ENCODE results near the gene JMJD1C.
A peak's percentile ranks its signal among the peaks of the same experiment; 100 is the strongest.
"Not testable (repeated sequence)": the region's sequence is repeated elsewhere in the genome, so short reads cannot be mapped to it uniquely, and the experiment has no call there.

The JMJD1C gene

DNA sequence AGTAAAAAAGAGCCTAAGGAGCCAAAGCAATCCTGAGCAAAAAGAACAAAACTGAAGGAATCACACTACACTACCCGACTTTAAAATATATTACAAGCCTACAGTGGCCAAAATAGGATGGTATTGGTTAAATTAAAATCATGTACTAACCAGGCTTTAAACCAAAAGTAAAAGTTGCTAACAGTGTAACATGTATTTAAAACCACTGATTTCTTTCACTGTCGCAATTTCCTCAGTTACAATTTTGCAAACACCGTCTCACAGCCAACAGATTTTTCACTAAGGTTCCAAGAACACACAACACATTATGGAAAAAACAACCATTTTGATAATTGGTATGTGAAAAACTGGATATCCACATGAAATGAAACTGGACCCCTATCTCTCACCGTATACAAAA, 74.0 kb downstream of the JMJD1C start:
- DNase-seq, result no peak

DNA sequence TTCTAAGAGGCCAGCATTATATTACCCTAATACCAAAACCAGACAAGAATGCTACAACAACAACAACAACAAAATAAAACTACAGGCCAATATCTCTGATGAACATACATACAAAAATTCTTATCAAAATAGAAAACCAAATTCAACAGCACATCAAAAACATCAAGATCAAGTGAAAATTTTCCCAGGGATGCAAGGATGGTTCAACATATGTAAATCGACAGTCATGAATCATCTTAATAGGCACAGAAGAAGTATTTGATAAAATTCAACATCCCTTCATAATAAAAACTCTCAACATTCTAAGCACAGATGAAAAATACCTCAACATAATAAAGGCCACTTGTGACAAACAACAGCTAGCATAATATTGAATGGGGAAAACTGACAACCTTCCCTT, 75.3 kb downstream of the JMJD1C start:
- no peak for DNase-seq

DNA sequence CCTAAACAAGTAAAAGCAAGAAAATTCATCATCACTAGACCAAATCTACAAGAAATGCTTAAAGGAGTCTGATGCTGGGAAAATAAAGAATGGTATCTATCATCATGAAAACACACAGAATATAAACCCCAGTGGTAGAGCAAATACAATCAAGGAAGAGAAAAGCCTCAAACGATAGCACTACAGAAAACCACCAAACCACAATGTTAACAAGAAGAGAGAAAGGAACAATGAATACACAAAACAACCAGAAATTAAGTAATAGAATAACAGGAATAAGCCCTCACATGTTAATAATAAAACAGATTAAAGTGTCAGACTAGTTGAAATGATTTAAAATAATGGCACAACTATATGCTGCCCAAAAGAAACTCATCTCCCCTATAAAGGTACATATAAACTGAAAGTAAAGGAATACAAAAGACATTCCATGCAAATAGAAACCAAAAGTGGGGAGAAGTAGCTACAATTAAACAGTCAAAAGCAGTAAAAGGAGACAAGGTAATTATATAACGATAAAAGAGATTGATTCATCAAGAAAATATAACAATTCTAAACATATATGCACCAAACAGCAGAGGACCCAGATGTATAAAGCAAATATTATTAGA, 77.3 kb downstream of the JMJD1C start:
- peak; percentile 27 for DNase-seq

DNA sequence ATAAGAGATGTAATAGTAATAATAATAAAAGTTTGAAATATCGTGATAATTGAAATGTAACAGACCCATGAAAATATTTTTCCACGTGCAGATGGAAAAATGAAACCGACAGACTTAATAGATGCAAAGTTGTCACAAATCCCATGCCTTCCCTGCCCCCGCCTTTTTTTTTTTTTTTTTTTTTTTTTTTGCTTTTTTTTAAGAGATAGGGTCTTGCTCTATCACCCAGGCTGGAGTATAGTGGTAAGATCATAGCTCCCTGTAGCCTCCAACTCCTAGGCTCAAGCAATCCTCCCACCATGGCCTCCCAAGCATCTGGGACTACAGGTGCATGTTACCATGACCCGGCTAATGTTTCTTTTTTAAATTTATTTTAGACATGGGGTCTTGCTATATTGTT, 80.5 kb downstream of the JMJD1C start:
- no peak for DNase-seq

DNA sequence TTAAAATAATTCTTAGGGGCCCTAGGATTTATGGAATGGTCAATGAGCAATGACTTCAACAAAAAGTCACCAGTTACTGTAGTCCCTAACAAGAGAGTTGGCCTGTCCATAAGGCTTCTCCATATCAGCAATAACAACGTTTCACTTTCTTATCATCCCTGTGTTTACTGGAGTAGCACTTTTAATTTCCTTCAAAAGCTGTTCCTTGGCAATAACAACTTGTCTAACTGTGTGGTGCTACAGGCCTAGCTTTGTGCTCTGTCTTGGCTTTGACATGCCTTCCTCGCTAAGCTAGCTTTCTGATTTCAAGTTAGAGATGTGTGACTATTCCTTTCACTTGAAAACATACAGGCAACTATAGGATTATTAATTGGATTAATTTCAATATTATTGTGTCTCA, 81.1 kb downstream of the JMJD1C start:
- DNase-seq, result no peak

DNA sequence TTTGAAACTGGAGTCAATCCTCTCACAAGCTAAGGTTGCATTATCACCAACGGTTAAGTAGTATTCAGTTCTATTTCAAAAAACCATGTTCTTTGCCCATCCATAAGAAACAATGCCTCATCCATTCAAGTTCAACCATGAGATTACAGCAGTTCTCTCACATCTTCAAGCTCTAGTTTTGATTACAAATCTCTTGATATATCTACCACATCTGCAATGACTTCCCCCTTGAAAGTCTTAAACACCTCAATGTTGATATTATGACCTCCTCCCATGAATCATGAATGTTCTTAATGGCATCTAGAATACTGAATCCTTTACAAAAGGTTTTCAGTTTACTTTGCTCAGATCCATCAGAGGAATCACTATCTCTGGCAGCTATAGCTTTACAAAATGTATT, 81.8 kb downstream of the JMJD1C start:
- no peak for DNase-seq

DNA sequence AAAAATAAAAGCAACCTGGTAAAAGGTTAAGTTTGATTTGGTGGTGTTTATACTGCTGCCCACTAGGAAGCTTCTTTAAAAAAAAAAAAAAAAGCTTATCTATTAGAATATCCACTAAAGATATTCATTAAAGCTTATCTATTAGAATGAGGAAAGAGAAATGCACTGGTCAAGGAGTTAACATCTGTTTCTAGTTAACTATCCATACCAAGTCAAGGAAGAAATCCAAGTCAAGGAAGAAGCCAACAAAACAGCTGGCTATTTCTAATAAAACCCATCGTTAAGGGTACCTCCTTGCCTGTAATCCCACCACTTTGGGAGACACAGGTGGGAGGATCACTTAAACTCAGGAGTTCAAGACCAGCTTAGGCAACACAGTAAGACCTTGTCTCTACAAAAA, 82.6 kb downstream of the JMJD1C start:
- DNase-seq, result no peak

DNA sequence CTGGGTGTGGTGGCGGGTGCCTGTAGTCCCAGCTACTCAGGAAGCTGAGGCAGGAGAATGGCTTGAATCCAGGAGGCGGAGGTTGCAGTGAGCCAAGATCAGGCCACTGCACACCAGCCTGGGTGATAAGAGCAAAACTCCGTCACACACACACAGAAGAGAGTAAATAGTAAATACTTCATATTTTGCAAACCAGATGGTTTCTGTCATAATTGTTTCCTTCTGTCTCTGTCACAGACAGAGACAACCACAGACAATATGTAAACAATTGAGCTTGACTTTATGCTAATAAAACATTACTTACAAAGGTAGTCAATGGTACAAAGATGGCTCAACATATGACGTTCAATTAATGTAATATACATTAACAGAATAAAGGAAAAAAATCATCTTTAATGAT, 83.7 kb downstream of the JMJD1C start:
- DNase-seq, result no peak

DNA sequence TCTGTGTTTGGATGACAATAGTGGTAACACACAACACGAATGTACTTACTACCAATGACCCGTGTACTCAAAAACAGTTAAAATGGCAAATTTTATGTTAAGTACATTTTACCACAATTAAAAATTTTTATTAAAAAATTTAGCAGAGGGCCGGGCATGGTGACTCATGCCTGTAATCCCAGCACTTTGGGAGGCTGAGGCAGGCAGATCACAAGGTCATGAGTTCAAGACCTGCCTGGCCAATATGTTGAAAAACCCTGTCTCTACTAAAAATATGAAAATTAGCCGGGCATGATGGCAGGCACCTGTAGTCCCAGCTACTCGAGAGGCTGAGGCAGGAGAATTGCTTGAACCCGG, 88.5 kb downstream of the JMJD1C start:
- not testable (repeated sequence) for DNase-seq

DNA sequence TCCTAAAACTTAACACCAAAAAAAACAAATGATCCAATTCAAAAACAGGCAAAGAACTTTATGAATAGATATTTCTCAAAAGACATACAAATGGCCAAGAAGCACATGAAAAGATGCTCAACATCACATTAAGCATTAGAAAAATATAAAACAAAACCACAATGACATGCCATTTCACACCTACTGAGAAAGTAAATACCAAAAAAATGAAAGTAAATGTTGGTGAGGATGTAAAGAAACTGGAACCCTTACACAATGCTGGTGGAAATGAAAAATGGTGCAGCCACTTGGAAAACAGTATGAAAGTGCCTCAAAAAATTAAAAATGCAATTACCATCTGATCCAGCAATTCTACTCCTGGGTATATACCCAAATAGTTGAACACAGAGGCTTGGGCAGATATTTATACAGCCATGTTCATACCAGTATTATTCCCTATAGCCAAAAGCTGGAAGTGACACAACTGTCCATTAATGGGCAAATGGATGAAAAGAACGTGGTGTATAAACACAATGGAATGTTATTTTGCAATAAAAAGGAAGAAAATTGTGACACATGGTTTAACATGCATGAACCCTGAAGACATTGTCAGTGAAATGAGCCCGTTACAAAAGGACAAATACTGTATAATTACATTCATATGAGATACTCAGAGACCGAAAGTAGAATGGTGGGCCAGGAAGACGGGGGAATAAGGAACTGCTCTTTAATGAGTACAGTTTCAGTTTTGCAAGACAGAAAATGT, 89.0 kb downstream of the JMJD1C start:
- no peak for DNase-seq

DNA sequence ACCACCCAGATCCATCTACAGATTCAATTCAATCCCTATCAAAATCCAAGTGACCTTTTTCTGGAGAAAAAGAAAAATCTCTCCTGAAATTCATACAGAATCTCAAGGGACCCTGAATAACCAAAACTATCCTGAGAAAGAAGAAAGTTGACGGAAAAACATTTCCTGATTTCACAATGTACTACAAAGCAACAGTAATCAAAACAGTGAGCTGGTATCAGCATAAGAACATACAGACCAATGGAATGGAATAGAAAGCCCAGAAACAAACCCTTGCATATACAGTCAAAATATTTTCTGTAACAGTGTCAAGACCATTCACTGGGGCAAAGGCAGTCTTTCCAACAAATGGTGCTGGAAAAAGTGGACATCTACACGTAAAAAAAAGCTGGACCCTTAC, 89.9 kb downstream of the JMJD1C start:
- DNase-seq, result no peak

DNA sequence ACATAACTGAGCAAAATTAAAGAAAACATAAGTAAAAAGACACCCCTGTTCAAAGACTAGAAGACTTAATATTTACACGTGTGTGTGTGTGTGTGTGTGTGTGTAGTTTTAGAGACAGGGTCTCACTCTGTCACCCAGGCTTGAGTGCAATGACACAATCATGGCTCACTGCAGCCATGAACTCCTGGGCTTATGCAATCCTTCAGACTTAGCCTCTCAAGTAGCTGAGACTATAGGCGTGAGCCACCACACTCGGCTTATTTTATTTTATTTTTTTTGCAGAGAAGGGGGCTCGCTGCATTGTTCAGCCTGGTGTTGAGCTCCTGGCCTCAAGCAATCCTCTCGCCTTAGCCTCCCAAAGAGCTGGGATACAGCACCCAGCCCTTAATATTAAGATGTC, 90.3 kb downstream of the JMJD1C start:
- DNase-seq, result no peak

DNA sequence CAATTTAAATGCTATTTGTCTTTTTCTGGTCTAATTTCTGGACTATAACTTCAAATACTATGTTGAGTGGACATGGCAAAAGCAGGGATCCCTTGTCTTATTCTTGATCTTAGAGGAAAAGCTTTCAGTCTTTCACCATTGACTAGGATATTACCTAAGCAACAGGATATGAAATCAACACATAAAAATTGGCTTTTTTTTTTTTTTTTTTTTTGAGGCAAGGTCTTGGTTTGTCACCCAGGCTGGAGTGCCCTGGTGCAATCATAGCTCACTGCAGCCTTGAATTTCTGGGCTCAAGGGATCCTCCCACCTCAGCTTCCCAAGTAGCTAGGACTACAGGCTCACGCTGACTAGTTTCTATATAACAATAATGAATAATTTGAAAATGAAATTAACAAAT, 90.8 kb downstream of the JMJD1C start:
- no peak for DNase-seq

DNA sequence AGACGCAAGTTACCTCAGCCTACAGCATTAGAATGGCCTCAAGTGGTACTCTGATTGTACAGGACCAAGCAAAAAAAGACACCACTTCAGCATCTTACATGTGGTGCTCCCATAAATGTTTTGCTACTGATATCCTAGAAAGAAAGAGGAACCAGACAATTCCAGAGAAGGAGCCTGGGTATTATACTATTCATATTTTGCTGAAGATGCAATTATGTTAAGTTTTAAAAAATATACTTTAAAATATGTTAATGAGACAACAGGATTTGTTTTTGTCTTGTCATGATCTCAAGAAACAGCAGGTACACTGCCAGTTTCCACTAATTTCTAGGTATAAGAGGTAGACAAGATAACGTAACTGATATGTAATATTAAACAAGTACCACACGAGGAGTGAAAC, 92.6 kb downstream of the JMJD1C start:
- no peak for DNase-seq

DNA sequence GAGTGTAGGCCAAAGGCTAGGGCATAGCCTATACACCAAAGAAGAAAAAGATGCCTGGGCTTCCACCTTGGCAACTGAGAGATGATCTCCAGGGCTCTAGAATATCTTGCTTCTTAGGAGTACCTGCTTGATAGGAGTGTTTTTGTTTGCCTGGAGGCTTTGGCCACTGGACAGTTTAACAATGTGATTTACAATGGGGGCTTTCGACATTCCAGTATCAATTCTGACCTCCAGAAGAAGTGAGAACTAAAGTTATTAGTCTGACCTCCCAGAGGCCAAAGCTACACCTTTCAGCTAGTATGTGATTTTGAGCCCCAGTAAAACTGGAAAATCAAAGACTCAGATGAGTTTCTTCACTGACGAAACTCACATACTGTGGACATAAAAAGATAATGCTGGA, 96.1 kb downstream of the JMJD1C start:
- DNase-seq, result no peak

DNA sequence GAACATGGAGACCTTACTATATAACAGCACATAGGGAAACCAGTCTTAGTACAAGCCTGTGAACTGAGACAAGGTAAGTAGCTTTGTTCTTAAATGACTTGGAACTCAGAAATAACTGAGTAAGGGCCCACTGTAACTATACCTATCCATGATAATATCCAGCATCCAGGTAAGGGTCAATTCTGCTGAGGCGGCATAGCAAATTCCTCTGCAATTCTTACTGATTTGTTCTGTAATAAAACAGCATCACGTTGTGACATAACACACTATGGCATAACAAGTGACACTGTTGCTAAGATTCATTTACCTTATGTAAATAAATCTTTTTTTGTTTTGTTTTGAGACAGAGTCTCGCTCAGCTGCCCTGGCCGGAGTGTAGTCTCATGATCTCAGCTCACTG, 97.4 kb downstream of the JMJD1C start:
- DNase-seq, result no peak

DNA sequence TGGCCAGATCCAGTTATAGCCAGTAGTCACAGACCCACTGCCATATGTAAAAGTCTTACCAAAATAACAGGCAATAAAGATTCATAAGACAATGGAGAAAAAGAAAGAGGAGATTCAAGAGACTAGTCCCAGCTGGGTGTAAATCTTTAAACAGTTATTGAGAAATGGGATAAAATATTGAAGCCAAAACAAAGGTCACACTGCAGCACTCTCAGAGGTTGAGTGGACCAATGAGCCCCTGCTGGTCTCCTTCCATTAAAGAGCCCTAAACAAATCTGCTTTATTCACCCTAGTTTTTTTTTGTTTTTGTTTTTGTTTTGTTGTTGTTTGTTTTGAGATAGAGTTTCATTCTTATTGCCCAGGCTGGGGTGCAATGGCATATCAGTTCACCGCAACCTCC, 98.8 kb downstream of the JMJD1C start:
- DNase-seq, result no peak

DNA sequence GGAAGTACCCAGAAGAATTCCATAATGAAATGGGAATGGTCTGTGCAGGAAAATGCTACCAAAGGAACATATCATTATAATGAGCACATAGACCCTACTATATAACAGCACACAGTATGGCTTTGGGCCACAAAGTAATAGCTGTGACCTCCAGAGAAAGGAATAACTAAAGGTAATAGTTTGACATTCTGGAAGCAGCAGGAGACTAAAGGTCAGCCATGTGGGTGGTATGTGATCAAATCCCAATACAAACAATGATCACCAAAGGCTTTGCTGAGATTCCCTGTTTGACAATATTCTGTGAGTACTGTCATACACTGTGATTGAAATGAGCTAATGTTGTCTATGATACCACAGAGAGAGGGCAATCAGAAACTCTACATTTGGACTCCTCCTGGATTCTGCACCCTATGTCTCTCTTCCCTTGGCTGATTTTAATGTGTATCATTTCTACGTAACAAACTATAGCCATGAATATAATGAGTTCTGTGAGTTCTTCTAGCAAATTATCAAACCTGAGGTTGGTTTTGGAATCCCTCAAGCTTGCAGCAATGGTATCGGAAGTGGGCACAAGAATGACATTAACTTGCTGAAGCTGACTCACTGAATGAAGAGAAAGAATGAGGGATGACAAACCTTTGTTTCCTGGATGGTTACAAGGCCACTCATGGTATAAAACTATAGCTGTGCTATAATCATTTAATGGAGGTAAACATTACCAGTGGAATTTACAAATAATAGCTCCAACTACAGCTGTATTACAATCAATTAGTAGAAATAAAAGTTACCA, 99.6 kb downstream of the JMJD1C start:
- DNase-seq, result no peak

DNA sequence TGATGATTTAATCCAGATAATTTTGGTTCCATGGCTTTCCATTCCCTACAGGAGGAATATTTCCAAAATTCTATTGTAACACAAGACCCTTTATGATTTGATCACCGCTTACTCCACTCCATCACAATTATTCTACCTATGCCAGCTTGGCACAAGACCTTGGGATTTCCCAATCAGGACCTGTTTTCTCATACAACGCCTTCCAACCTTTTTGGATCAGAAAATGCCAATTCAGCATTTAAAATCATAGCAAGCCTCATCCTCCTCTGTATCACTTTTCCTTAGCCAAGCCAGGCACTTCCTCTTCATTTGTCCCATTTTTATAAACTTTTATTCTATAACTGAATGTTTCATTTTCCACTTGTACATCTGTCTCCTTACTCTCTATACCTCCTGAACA, 100.9 kb downstream of the JMJD1C start:
- DNase-seq, result no peak

DNA sequence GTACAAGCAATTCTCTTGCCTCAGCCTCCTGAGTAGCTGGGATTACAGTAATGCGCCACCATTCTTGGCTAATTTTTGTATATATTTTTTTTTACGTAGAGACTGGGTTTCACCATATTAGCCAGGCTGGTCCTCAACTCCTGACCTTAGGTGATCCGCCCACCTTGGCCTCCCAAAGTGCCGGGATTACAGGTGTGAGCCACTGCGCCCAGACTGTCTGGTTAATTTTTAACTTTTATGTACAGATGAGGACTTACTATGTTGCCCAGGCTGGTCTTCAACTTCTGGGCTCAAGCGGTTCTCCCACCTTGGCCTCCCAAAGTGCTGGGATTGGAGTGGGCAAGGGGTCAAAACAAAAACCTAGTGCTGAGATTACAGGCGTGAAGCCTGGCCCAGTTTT, 101.8 kb downstream of the JMJD1C start:
- DNase-seq, result no peak

DNA sequence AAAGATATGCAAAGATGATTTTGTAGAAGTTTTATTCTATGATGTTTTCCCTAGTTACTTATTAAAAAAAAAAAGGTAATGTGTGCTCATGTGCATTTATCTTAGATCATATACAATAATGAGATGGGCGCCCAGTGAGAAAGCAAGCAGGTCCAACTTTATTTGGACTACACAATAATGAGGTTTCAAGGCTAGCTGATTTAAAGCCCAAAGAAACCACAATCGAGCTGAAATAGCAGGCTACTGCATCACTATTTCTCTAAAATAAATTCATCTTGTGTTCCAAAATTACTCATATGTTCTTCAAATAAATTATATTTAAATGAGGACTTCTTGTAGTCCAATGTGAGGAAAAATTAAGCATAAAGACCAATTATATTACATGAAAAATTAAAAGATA, 110.1 kb downstream of the JMJD1C start:
- no peak for DNase-seq

DNA sequence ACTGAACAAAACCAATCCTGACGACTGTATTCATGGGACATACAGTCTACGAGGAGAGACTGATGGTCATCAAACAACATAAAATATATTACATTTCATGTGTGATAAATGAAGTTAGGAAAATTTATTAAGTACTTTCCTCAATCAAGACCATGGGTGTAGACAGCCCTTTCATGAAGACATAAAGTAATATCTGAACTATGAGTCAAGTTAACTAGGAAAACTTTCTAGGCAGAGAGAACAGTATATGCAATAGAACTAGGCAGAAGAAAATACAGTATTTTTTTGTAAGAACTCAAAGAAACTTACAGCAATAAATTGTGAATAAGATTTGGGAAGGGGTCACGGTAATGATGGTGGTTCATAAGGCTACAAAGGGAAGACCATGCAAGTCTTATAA, 112.8 kb downstream of the JMJD1C start:
- no peak for DNase-seq

DNA sequence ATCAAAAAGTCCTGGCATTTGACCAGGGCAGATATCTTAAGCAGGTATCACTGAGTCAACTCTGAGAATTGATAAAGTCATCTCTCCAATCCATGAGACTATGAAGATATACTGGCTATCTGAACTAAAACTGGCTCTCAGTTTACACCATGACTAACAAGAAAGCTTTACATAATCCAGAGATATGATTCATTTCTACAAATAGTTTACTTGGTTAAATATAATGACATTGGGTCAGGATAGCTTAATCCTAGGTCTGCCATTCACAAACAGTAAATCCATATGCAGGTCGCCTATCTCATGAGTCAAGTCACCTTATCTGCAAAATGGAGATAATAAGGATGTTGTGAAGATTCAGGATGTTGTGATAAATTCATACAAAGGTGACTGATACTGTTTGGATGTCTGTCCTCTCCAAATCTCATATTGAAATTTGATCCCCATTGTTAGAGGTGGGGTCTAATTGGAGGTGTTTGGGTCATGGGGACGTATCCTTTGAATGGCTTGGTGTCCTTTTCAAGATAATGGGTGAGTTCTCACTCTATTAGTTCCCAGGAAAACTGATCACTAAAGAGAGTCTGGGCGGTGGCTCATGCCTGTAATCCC, 117.4 kb downstream of the JMJD1C start:
- no peak for DNase-seq

DNA sequence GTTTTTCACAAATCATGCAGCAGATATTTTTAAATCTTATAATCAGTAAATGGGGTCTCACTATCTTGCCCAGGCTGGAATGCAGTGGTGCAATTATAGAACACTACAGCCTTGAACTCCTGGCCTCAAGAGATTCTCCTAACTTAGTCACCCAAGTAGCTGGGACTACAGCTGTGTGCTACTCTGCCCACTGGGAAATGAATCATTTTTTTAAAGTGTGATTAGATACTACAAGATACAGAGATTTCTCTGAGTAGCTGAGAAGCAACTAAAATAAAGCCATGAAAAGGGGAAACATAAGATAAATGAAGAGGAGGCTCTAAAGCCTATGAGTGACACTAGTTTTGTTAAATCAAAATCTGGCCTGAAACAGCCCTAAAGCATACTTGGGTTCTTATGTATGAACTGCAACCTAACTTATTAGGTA, 119.7 kb downstream of the JMJD1C start:
- no peak for DNase-seq

Data from NCI-H146 (cell line).